HCT116 (cell line): ENCODE measurements around the gene GALNT17. TPM values are rescaled to one million over a fixed set of nuclear protein-coding genes. Genes with fewer than 3 reads are reported as not detected.

Experiments
- ATAC-seq: fragments of 200-7000 bp; cut with Tn5 transposase; 2 replicates; pipeline ENCODE4 v1.9.1; 2020; ENCODE audit warnings: mild to moderate bottlenecking, moderate library complexity
- BruUV-seq: library from RNA; stranded (reverse); fragments of 400-500 nt; replicated peaks from 2 replicates; lab custom pipeline; 2021; lab: Mats Ljungman, UMichigan
- CTCF ChIA-PET: fragments of 300-600 bp; sonication (Branson Sonifier 250); formaldehyde crosslinking; loops from one replicate; lab custom pipeline; 2021; ENCODE audit warnings: antibody characterized with exemption; lab: Charles Lee
- POLR2A ChIA-PET: fragments of 300-600, 350-600 bp; sonication (Branson Sonifier 250); formaldehyde crosslinking; loops from one replicate; lab custom pipeline; 2021; ENCODE audit warnings: antibody characterized with exemption; lab: Charles Lee
- RAD21 ChIA-PET, 2 experiments: fragments of 300-600 bp; sonication (Branson Sonifier 250); formaldehyde crosslinking; loops; one replicate each; lab custom pipeline; 2023; ENCODE audit warnings: low total read pairs in 2 of 2; ENCODE audit not compliant: uncharacterized antibody in 2 of 2, unreplicated experiment in 2 of 2, low non-redundant PET in 1 of 2; lab: Charles Lee
- DNase-seq: peaks from one replicate; pipeline ENCODE4 v3.0.0-alpha.2; 2010; ENCODE audit warnings: low read depth, low spot score
- H2AFZ ChIP-seq: fragments of 200-600 bp; shearing (Covaris generic), sonication (generic); 2 replicates; pipeline ENCODE4 v1.6.1; 2017; ENCODE audit warnings: low read depth, mixed run types, mixed read lengths, antibody characterized with exemption, low read length; ENCODE audit not compliant: poor library complexity, severe bottlenecking
- H3K27ac ChIP-seq: 2 replicates; pipeline ENCODE4 v1.5.1; 2012; ENCODE audit warnings: low read depth, low read length
- H3K27me3 ChIP-seq: fragments of 200-600 bp; sonication (generic); 2 replicates; pipeline ENCODE4 v1.6.1; 2016; ENCODE audit warnings: mixed run types, low read length, mixed read lengths; ENCODE audit not compliant: insufficient read depth
- H3K36me3 ChIP-seq, 2 experiments: fragments of 200-500 bp in 1 of 2; fragments of 200-600 bp in 1 of 2; sonication (Bioruptor generic) in 1 of 2; sonication (generic) in 1 of 2; 2 replicates each; pipeline versions ENCODE4 v1.5.1 to v1.6.1; 2014 to 2016; ENCODE audit warnings: low read length in 2 of 2, inconsistent platforms in 1 of 2, mixed read lengths in 1 of 2, mixed run types in 1 of 2; ENCODE audit not compliant: insufficient read depth in 2 of 2, control insufficient read depth in 1 of 2
- H3K4me1 ChIP-seq, 2 experiments: fragments of 200-600 bp in 1 of 2; sonication (generic) in 1 of 2; 2 replicates each; pipeline versions ENCODE4 v1.5.1 to v1.6.1; 2012 to 2017; ENCODE audit warnings: low read length in 2 of 2, inconsistent platforms in 1 of 2, mild to moderate bottlenecking in 1 of 2, mixed read lengths in 1 of 2, mixed run types in 1 of 2, moderate library complexity in 1 of 2; ENCODE audit not compliant: insufficient read depth in 2 of 2, control insufficient read depth in 1 of 2
- H3K4me2 ChIP-seq: fragments of 200-600 bp; sonication (generic); 2 replicates; pipeline ENCODE4 v1.6.1; 2017; ENCODE audit warnings: mixed run types, low read length, mixed read lengths
- H3K4me3 ChIP-seq, 2 experiments: fragments of 200-600 bp in 1 of 2; sonication (generic) in 1 of 2; replicated peaks in 1 of 2; 2 replicates each; pipeline ENCODE4 v1.5.1; 2011 to 2016; ENCODE audit warnings: low read length in 2 of 2, control low read depth in 1 of 2, low read depth in 1 of 2, mild to moderate bottlenecking in 1 of 2, mixed read lengths in 1 of 2, mixed run types in 1 of 2
- H3K79me2 ChIP-seq: fragments of 200-600 bp; sonication (generic); 2 replicates; pipeline ENCODE4 v1.6.1; 2017; ENCODE audit warnings: mild to moderate bottlenecking, mixed run types, low read length, moderate library complexity, mixed read lengths; ENCODE audit not compliant: insufficient read depth
- H3K9ac ChIP-seq: fragments of 200-600 bp; sonication (generic); 2 replicates; pipeline ENCODE4 v1.6.1; 2016; ENCODE audit warnings: low read length, mixed read lengths
- H3K9me2 ChIP-seq: fragments of 200-600 bp; sonication (generic), shearing (Covaris generic); 2 replicates; pipeline ENCODE4 v1.6.1; 2017; ENCODE audit warnings: mixed run types, mild to moderate bottlenecking, moderate library complexity; ENCODE audit not compliant: insufficient read depth
- H3K9me3 ChIP-seq, 2 experiments: fragments of 200-500 bp in 1 of 2; fragments of 200-600 bp in 1 of 2; sonication (Bioruptor generic) in 1 of 2; sonication (generic) in 1 of 2; 2 replicates each; pipeline ENCODE4 v1.6.1; 2014 to 2017; ENCODE audit warnings: low read length in 2 of 2, mixed read lengths in 2 of 2, inconsistent platforms in 1 of 2, low read depth in 1 of 2, mild to moderate bottlenecking in 1 of 2, mixed run types in 1 of 2, moderate library complexity in 1 of 2; ENCODE audit not compliant: control insufficient read depth in 1 of 2, insufficient read depth in 1 of 2
- H4K20me1 ChIP-seq: fragments of 200-600 bp; sonication (generic), shearing (Covaris generic); 2 replicates; pipeline ENCODE4 v1.6.1; 2017; ENCODE audit warnings: mixed run types, mild to moderate bottlenecking, moderate library complexity; ENCODE audit not compliant: insufficient read depth
- CEBPB ChIP-seq: IDR thresholded peaks from 2 replicates; pipeline ENCODE4 v1.6.1; 2012; ENCODE audit warnings: low read depth
- EGR1 ChIP-seq: IDR thresholded peaks from 2 replicates; pipeline ENCODE4 v1.6.1; 2012; ENCODE audit warnings: low read depth
- ELF1 ChIP-seq: IDR thresholded peaks from 2 replicates; pipeline ENCODE4 v1.6.1; 2012; ENCODE audit warnings: low read depth, borderline replicate concordance
- EZH2 ChIP-seq: fragments of 200-600 bp; sonication (generic); IDR thresholded peaks from 2 replicates; pipeline ENCODE4 v1.6.1; 2017; ENCODE audit warnings: antibody characterized with exemption, mixed run types
- EZH2phosphoT487 ChIP-seq: fragments of 200-600 bp; IDR thresholded peaks from 2 replicates; pipeline ENCODE4 v1.6.1; 2018; ENCODE audit warnings: antibody characterized with exemption, borderline replicate concordance
- FOSL1 ChIP-seq: IDR thresholded peaks from 2 replicates; pipeline ENCODE4 v1.6.1; 2012; ENCODE audit warnings: low read depth
- JUND ChIP-seq: IDR thresholded peaks from 2 replicates; pipeline ENCODE4 v1.6.1; 2012
- POLR2A ChIP-seq: IDR thresholded peaks from 2 replicates; pipeline ENCODE4 v1.7.0; 2011; ENCODE audit warnings: borderline replicate concordance; ENCODE audit not compliant: insufficient read depth, insufficient read length; ENCODE audit errors: extremely low read depth
- POLR2AphosphoS5 ChIP-seq: IDR thresholded peaks from 2 replicates; pipeline ENCODE4 v1.6.1; 2011; ENCODE audit warnings: mild to moderate bottlenecking, low read depth, low read length, moderate library complexity
- RAD21 ChIP-seq: IDR thresholded peaks from 2 replicates; pipeline ENCODE4 v1.6.1; 2012; ENCODE audit warnings: low read depth, mild to moderate bottlenecking
- SIN3A ChIP-seq: IDR thresholded peaks from 2 replicates; pipeline ENCODE4 v1.6.1; 2012; ENCODE audit warnings: low read depth
- SRF ChIP-seq: IDR thresholded peaks from 2 replicates; pipeline ENCODE4 v1.6.1; 2012; ENCODE audit warnings: low read depth
- YY1 ChIP-seq: IDR thresholded peaks from 2 replicates; pipeline ENCODE4 v1.6.1; 2011; ENCODE audit warnings: low read length, low read depth, moderate library complexity, mild to moderate bottlenecking; ENCODE audit not compliant: insufficient replicate concordance; ENCODE audit errors: extremely low read depth
- ZFX ChIP-seq: fragments of 450-650 bp; IDR thresholded peaks from 2 replicates; pipeline ENCODE4 v1.6.1; 2017
- ZNF274 ChIP-seq: fragments of 200-500 bp; sonication (Bioruptor generic); IDR thresholded peaks from 2 replicates; pipeline ENCODE4 v1.6.1; 2014; ENCODE audit warnings: mild to moderate bottlenecking, low read depth, low read length, inconsistent platforms
- intact Hi-C: fragments of 100-400 bp; cut with micrococcal nuclease; formaldehyde crosslinking; loops from 2 replicates; pipeline ENCODE4 v1.10.0; 2022
- total RNA-seq: library from RNA; stranded (reverse); gene quantifications from one replicate; pipeline ENCODE4 v1.2.1, GENCODE V29; 2021; ENCODE audit not compliant: unreplicated experiment
- TF ChIP-seq, protein P1 (sequence below): IDR thresholded peaks from 2 replicates; pipeline ENCODE4 v1.6.1; 2012; ENCODE audit warnings: low read depth
- TF ChIP-seq, protein P2 (sequence below): IDR thresholded peaks from 2 replicates; pipeline ENCODE4 v1.6.1; 2012
- TF ChIP-seq, protein P3 (sequence below), 3 experiments: fragments of 200-600 bp in 1 of 3; sonication (generic) in 1 of 3; IDR thresholded peaks in 2 of 3; conservative IDR thresholded peaks in 1 of 3; 2 replicates each; pipeline ENCODE4 v1.5.1; 2012 to 2017; ENCODE audit warnings: low read depth in 2 of 3, low read length in 2 of 3, antibody characterized with exemption in 1 of 3, borderline replicate concordance in 1 of 3, control low read depth in 1 of 3, mild to moderate bottlenecking in 1 of 3, mixed read lengths in 1 of 3, mixed run types in 1 of 3, moderate library complexity in 1 of 3; ENCODE audit not compliant: insufficient read depth in 1 of 3
- TF ChIP-seq, protein P4 (sequence below): IDR thresholded peaks from 2 replicates; pipeline ENCODE4 v1.6.1; 2012
- TF ChIP-seq, protein P5 (sequence below): IDR thresholded peaks from 2 replicates; pipeline ENCODE4 v1.6.1; 2011; ENCODE audit warnings: mild to moderate bottlenecking, low read length, moderate library complexity; ENCODE audit not compliant: insufficient replicate concordance; ENCODE audit errors: extremely low read depth

The GALNT17 gene
- total RNA-seq, 1 experiment from 2014 or later = not detected

DNA sequence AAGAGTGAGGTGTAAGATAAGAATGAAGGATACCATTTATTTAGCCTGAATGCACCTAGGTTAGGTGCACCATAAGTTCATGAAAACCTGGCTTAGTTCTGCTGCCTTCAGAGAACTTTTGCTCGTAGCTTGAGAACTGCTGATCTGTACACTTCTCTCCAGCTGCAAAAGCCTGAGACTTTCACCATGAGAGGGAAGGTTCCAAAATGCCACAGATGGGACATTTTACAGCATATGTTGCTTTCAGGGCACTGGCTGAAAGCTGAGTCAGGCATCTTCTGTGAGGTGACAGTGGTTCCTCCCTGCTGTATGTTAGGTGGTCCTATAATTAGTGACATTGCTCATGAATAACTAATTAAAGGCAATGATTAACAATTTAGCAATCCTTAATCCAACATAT lies 298.3 kb downstream of the GALNT17 start:
- POLR2A ChIA-PET = no interaction called here
- Histone ChIP-seq H3K9me2 (no peaks in the 10 kb centered on the region), H3K27ac (no peak overlapping the region), H3K4me1 (no peaks in the 10 kb centered on the region)
- TF ChIP-seq, protein P1, sequence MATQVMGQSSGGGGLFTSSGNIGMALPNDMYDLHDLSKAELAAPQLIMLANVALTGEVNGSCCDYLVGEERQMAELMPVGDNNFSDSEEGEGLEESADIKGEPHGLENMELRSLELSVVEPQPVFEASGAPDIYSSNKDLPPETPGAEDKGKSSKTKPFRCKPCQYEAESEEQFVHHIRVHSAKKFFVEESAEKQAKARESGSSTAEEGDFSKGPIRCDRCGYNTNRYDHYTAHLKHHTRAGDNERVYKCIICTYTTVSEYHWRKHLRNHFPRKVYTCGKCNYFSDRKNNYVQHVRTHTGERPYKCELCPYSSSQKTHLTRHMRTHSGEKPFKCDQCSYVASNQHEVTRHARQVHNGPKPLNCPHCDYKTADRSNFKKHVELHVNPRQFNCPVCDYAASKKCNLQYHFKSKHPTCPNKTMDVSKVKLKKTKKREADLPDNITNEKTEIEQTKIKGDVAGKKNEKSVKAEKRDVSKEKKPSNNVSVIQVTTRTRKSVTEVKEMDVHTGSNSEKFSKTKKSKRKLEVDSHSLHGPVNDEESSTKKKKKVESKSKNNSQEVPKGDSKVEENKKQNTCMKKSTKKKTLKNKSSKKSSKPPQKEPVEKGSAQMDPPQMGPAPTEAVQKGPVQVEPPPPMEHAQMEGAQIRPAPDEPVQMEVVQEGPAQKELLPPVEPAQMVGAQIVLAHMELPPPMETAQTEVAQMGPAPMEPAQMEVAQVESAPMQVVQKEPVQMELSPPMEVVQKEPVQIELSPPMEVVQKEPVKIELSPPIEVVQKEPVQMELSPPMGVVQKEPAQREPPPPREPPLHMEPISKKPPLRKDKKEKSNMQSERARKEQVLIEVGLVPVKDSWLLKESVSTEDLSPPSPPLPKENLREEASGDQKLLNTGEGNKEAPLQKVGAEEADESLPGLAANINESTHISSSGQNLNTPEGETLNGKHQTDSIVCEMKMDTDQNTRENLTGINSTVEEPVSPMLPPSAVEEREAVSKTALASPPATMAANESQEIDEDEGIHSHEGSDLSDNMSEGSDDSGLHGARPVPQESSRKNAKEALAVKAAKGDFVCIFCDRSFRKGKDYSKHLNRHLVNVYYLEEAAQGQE = no peak
- no peak for TF ChIP-seq YY1
- TF ChIP-seq EGR1 = no peak
- no peak for TF ChIP-seq EZH2phosphoT487
- no peak for TF ChIP-seq POLR2A
- TF ChIP-seq ELF1 = no peak
- TF ChIP-seq SRF = no peak
- TF ChIP-seq ZNF274 = no peak
- TF ChIP-seq EZH2 = no peak
- TF ChIP-seq, protein P2, sequence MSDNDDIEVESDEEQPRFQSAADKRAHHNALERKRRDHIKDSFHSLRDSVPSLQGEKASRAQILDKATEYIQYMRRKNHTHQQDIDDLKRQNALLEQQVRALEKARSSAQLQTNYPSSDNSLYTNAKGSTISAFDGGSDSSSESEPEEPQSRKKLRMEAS = no peak
- TF ChIP-seq, protein P3, sequence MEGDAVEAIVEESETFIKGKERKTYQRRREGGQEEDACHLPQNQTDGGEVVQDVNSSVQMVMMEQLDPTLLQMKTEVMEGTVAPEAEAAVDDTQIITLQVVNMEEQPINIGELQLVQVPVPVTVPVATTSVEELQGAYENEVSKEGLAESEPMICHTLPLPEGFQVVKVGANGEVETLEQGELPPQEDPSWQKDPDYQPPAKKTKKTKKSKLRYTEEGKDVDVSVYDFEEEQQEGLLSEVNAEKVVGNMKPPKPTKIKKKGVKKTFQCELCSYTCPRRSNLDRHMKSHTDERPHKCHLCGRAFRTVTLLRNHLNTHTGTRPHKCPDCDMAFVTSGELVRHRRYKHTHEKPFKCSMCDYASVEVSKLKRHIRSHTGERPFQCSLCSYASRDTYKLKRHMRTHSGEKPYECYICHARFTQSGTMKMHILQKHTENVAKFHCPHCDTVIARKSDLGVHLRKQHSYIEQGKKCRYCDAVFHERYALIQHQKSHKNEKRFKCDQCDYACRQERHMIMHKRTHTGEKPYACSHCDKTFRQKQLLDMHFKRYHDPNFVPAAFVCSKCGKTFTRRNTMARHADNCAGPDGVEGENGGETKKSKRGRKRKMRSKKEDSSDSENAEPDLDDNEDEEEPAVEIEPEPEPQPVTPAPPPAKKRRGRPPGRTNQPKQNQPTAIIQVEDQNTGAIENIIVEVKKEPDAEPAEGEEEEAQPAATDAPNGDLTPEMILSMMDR (IDR thresholded peaks at IDR 0.05 in 2 of 3, conservative IDR thresholded peaks at IDR 0.05 in 1 of 3; ENCODE audit: borderline replicate concordance in 1 of 3, insufficient read depth in 1 of 3, low read depth in 2 of 3, low read length in 2 of 3) = no peak
- TF ChIP-seq, protein P4, sequence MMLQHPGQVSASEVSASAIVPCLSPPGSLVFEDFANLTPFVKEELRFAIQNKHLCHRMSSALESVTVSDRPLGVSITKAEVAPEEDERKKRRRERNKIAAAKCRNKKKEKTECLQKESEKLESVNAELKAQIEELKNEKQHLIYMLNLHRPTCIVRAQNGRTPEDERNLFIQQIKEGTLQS = no peak
- TF ChIP-seq POLR2AphosphoS5 = no peak
- TF ChIP-seq, protein P5, sequence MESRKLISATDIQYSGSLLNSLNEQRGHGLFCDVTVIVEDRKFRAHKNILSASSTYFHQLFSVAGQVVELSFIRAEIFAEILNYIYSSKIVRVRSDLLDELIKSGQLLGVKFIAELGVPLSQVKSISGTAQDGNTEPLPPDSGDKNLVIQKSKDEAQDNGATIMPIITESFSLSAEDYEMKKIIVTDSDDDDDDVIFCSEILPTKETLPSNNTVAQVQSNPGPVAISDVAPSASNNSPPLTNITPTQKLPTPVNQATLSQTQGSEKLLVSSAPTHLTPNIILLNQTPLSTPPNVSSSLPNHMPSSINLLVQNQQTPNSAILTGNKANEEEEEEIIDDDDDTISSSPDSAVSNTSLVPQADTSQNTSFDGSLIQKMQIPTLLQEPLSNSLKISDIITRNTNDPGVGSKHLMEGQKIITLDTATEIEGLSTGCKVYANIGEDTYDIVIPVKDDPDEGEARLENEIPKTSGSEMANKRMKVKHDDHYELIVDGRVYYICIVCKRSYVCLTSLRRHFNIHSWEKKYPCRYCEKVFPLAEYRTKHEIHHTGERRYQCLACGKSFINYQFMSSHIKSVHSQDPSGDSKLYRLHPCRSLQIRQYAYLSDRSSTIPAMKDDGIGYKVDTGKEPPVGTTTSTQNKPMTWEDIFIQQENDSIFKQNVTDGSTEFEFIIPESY = no peak
- no peak for TF ChIP-seq SIN3A
- TF ChIP-seq JUND = no peak
- TF ChIP-seq ZFX = no peak
- TF ChIP-seq RAD21 = no peak
- no peak for TF ChIP-seq FOSL1
- no peak for TF ChIP-seq CEBPB
- TF ChIP-seq, all 23 proteins: peak for 0
- ChIA-PET RAD21 (no interaction called here), CTCF (no interaction called here)
- H3K36me3 ChIP-seq = no peaks in the 10 kb centered on the region
- no peak overlapping the region for H3K4me2 ChIP-seq
- H3K79me2 ChIP-seq = no peaks in the 10 kb centered on the region
- ATAC-seq = no peak
- no peaks in the 10 kb centered on the region for H4K20me1 ChIP-seq
- no TSS peak for BruUV-seq
- intact Hi-C loops = no loop called here
- H3K9me3 ChIP-seq = peaks cover 0 to 9% of the 10 kb centered on the region in 2 experiments; a peak in 2 of 4 replicates
- no peak overlapping the region for H3K4me3 ChIP-seq
- no peak overlapping the region for H2AFZ ChIP-seq
- no peak for DNase-seq
- no peaks in the 10 kb centered on the region for H3K27me3 ChIP-seq
- H3K9ac ChIP-seq = no peak overlapping the region
